ENCODE measurements around the gene GALNT1. TPM values are rescaled to one million over a fixed set of nuclear protein-coding genes. Genes with fewer than 3 reads are reported as not detected.

GALNT1 gene
- total and polyA plus RNA-seq, 2 experiments from 2014 or later: 47.4 to 110 TPM

DNA sequence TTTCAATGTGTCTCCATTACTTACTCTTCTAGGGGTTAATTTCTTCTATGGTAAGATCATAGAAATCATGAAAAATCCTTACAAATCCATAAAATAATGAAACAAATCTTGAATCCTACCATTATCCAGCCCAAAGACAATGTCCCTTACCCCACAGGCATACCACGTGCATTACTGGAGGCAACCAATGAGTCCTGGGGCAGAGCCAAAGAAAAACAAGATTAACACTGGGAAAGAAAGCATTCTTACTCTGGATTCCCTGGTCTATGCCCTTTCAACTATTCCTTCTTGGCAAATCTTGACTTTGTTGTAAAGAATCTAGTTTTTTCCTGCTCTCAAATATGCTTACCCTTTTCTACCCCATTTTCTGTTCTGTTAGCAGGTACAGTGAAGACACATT, 3.1 kb upstream of the GALNT1 start:
- Histone ChIP-seq H3K4me3 (no peak overlapping the region), H3K27ac (no peak overlapping the region), H3K4me1 (ENCODE audit: low read depth) (peaks cover 14% of the 10 kb centered on the region), H3K9me3 (ENCODE audit: low read depth) (no peaks in the 10 kb centered on the region), H3K27me3 (no peaks in the 10 kb centered on the region), H3K36me3 (no peaks in the 10 kb centered on the region)
- peak in 1 of 2 donors; percentile 63 for DNase-seq (ENCODE audit: low read depth in 1 of 2, low spot score in 1 of 2)
- TF ChIP-seq, protein P1, sequence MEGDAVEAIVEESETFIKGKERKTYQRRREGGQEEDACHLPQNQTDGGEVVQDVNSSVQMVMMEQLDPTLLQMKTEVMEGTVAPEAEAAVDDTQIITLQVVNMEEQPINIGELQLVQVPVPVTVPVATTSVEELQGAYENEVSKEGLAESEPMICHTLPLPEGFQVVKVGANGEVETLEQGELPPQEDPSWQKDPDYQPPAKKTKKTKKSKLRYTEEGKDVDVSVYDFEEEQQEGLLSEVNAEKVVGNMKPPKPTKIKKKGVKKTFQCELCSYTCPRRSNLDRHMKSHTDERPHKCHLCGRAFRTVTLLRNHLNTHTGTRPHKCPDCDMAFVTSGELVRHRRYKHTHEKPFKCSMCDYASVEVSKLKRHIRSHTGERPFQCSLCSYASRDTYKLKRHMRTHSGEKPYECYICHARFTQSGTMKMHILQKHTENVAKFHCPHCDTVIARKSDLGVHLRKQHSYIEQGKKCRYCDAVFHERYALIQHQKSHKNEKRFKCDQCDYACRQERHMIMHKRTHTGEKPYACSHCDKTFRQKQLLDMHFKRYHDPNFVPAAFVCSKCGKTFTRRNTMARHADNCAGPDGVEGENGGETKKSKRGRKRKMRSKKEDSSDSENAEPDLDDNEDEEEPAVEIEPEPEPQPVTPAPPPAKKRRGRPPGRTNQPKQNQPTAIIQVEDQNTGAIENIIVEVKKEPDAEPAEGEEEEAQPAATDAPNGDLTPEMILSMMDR (IDR thresholded peaks at IDR 0.05; ENCODE audit: low read depth, low read length): no peak

DNA sequence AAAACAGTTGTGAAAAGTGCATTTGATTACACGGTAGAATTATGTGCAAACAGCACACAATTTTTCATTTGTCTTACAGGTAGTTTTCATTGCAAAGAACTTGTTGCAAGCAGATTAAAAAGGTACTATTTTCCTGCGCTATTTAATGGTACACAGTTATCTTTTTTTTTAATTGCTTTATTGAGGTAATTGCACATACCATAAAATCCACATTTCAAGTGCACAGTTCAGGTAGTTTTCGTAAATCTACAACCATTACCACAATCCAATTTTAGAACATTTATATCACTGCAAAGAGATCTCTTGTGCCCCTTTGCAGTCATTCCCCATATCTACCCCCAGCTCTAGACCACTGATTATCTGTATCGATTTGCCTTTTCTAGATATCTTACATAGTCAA, 2.6 kb upstream of the GALNT1 start:
- peaks cover 15% of the 10 kb centered on the region for H3K4me1 ChIP-seq (ENCODE audit: low read depth)
- no peak overlapping the region for H3K4me3 ChIP-seq
- H3K27ac ChIP-seq: no peak overlapping the region
- no peaks in the 10 kb centered on the region for H3K27me3 ChIP-seq
- no peak for DNase-seq (ENCODE audit: low read depth in 1 of 2, low spot score in 1 of 2)
- H3K36me3 ChIP-seq: no peaks in the 10 kb centered on the region
- TF ChIP-seq, protein P1 (IDR thresholded peaks at IDR 0.05; ENCODE audit: low read depth, low read length): no peak
- H3K9me3 ChIP-seq (ENCODE audit: low read depth): no peaks in the 10 kb centered on the region

DNA sequence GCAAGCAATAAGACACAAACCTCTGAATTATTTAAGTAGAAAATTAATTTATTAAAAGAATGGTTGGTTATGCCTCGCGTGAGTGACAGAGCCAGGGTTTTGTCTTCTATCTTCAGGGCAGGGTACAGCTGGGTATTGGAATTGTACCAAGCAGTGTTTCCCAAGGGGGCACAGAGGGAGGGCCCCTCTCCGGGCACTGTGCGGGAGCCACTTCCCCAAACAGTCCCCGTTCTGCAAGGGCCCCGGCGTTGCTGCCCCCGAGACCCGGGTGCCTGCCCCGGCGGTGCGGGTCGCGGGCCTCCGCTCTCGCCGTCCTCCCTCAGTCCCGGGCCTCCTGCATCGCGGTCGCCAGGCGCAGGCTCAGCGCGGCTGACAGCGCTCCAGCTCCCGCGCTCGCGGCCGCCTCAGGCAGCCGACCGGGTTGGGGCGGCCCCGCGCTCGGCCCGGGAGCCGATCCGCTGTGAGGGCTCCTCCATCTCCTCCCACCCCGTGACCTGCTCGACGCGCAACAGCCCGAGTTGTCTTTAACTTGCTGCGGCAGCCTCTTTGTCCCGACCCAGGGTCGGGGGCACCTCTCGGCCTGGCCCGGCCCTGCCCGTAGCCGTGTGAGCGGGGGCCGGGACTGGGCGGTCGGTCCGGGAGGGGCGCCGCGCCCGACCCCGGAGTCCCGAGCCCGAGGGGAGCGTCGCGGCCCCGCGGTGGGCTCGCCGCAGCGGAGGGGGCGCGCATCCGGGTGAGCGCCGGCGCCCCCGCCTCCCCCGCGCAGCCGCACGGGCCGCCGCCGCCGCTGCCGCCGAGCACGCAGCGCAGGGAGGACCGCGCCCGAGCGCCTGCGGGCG, 620 bp upstream of the GALNT1 start:
- no peaks in the 10 kb centered on the region for H3K9me3 ChIP-seq (ENCODE audit: low read depth)
- peak; percentile 68 to 88 for DNase-seq (ENCODE audit: low read depth in 1 of 2, low spot score in 1 of 2)
- TF ChIP-seq, protein P1 (IDR thresholded peaks at IDR 0.05; ENCODE audit: low read depth, low read length): no peak
- H3K4me1 ChIP-seq (ENCODE audit: low read depth): peaks cover 15% of the 10 kb centered on the region
- peak overlapping the region; percentile 69 for H3K4me3 ChIP-seq
- peak overlapping the region; percentile 88 for H3K27ac ChIP-seq
- H3K27me3 ChIP-seq: no peaks in the 10 kb centered on the region
- H3K36me3 ChIP-seq: no peaks in the 10 kb centered on the region

DNA sequence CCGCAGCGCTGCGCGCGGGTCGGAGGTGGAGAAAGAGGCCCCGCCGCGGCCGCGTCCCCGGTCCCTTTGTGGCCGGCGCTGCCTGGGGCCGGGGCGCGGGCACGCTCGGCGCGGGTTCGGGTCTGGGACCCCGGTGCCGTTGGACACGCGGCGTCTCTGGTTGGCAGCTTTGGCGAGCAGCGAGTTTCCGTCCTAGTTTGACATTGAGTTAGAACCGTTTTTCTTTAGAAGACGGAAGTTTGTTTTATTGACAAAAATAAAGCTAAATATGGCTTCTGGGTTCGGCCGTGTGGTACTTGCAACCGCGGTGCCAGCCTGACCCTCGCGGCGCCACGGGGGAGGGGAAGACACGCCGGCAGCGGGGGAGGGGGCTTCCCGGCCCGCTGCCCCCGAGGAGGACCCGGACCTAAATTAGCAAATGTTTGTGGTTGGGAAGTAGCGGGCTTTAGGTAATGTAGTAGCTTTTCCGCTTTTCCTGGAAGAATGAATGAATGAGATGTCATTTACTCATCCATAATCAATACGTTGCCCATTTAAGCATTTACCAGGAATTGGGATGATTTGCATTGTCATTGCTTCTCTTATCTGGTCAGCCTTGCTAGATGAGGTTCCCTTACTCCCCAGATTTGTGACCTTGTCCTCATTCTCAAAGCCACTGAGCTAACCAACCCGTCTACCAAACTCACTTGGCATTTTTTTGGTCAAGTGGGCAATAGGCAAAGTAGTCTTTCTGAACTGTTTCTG, 530 bp downstream of the GALNT1 start:
- TF ChIP-seq, protein P1 (IDR thresholded peaks at IDR 0.05; ENCODE audit: low read depth, low read length): no peak
- no peaks in the 10 kb centered on the region for H3K9me3 ChIP-seq (ENCODE audit: low read depth)

DNA sequence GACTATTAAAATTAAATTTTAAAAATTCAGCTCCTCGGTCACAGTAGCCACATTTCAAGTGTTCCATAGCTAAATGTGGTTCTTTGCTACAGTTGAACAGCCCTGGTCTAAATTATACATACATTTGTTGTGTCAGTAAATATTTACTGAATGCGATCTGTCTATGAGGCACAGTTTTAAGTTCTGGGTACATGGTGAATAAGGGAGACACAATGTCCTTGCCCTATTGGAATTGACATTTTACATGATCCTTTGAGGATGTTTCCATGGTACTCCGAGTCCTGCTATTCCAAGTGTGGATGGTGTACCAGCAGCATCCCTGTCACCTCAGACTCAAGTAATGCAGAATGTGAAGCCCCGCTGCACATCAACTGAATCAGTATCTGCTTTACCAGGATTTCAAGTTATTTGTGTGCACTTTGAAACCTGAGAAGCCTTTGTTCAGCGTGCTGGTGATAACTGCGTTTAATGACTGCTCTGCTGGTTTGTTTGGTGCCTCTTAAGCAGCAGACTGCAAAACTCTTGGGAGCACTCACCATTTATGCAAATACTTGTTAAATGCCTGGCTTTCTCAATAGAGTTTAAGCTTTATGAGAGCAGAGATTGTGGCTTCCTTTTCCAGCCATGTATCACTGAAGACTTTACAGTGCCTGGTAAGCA, 1.5 kb downstream of the GALNT1 start:
- Histone ChIP-seq H3K4me1 (ENCODE audit: low read depth) (peaks cover 15% of the 10 kb centered on the region), H3K36me3 (no peaks in the 10 kb centered on the region), H3K27ac (peak overlapping the region; percentile 36), H3K27me3 (no peaks in the 10 kb centered on the region), H3K4me3 (peak overlapping the region; percentile 0), H3K9me3 (ENCODE audit: low read depth) (no peaks in the 10 kb centered on the region)
- TF ChIP-seq, protein P1 (IDR thresholded peaks at IDR 0.05; ENCODE audit: low read depth, low read length): no peak
- DNase-seq (ENCODE audit: low read depth in 1 of 2, low spot score in 1 of 2): peak; percentile 42 to 49

More for the DNA sequence above, 530 bp downstream of the GALNT1 start:
- Histone ChIP-seq H3K27me3 (no peaks in the 10 kb centered on the region), H3K4me3 (peak overlapping the region; percentile 79), H3K36me3 (no peaks in the 10 kb centered on the region), H3K27ac (peak overlapping the region; percentile 40), H3K4me1 (ENCODE audit: low read depth) (peaks cover 15% of the 10 kb centered on the region)
- DNase-seq (ENCODE audit: low read depth in 1 of 2, low spot score in 1 of 2): peak in 1 of 2 donors; percentile 52

Data from cardiac muscle cell (in vitro differentiated cells and primary cell).